Smooth muscle cell of the umbilical artery (primary cell): ENCODE measurements around the gene AADACL2. TPM values are rescaled to one million over a fixed set of nuclear protein-coding genes. Genes with fewer than 3 reads are reported as not detected.

Experiments used
- total RNA-seq: library from RNA; depleted of rRNA; stranded (reverse); fragments of >200 nt; gene quantifications from 2 replicates; pipeline ENCODE4 v1.2.3, GENCODE V29; 2014

The AADACL2 gene, protein sequence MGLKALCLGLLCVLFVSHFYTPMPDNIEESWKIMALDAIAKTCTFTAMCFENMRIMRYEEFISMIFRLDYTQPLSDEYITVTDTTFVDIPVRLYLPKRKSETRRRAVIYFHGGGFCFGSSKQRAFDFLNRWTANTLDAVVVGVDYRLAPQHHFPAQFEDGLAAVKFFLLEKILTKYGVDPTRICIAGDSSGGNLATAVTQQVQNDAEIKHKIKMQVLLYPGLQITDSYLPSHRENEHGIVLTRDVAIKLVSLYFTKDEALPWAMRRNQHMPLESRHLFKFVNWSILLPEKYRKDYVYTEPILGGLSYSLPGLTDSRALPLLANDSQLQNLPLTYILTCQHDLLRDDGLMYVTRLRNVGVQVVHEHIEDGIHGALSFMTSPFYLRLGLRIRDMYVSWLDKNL
- not detected in 2 replicates for total RNA-seq

DNA sequence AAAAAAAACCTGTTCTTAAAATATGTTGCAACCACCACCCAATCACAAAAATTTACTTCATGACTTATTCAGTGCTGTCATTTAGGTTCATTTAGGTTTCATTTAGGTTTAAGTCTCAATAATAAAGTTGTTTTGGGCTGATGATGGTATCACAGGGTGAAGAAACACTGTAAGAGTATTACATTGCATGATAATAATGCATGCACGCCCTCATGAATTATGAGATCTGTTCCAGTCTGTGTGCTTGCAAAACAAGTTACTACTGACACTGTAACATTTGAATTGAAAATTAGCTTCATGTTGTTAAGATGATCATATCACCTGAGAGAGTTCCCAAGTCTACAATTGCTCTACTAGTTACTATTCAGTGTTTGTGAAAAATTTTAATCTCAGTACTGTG, at the start of gene AADACL2:
Gene AADACL2 (plus strand): TSS at position 315 of the 400 bp plus-strand sequence. CDS start 109 bp downstream, outside the sequence.

Other genes starting within 250 kb of the AADACL2 start
- 0.09 and 1.2 TPM in 2 replicates for gene AADAC, start 80.2 kb downstream of the AADACL2 start, total RNA-seq
- gene SUCNR1, start 139.7 kb downstream of the AADACL2 start, total RNA-seq, result not detected in 2 replicates